HG03432 (cell line): ENCODE results near the gene ST8SIA4.
A peak's percentile ranks its signal among the peaks of the same experiment; 100 is the strongest.
"Not testable (repeated sequence)": the region's sequence is repeated elsewhere in the genome, so short reads cannot be mapped to it uniquely, and the experiment has no call there.

Experiments
- ATAC-seq: cut with Tn5 transposase; IDR thresholded peaks from one replicate; pipeline ENCODE4 v1.9.1; 2021; ENCODE audit warnings: mild to moderate bottlenecking, moderate library complexity; ENCODE audit not compliant: unreplicated experiment

The ST8SIA4 gene

GRCh38 chr5:100789694-100790093 lies 113.4 kb downstream of the ST8SIA4 start:
- ATAC-seq = no peak

GRCh38 chr5:100788417-100788816 lies 114.7 kb downstream of the ST8SIA4 start:
- no peak for ATAC-seq

- peak; percentile 76 for ATAC-seq
Measured at GRCh38 chr5:100787648-100788047, 115.4 kb downstream of the ST8SIA4 start.

GRCh38 chr5:100785536-100785935 lies 117.5 kb downstream of the ST8SIA4 start:
- ATAC-seq = not testable (repeated sequence)

GRCh38 chr5:100780376-100780870 lies 122.7 kb downstream of the ST8SIA4 start:
- ATAC-seq = peak; percentile 78

- ATAC-seq = peak; percentile 23
Measured at GRCh38 chr5:100779669-100780375, 123.3 kb downstream of the ST8SIA4 start.

GRCh38 chr5:100777680-100778300 lies 125.3 kb downstream of the ST8SIA4 start:
- peak; percentile 84 for ATAC-seq

- no peak for ATAC-seq
Measured at GRCh38 chr5:100775533-100775855, 127.6 kb downstream of the ST8SIA4 start.

- ATAC-seq = no peak
Measured at GRCh38 chr5:100772548-100772947, 130.5 kb downstream of the ST8SIA4 start.

GRCh38 chr5:100772006-100772405 lies 131.1 kb downstream of the ST8SIA4 start:
- no peak for ATAC-seq

- peak; percentile 42 for ATAC-seq
Measured at GRCh38 chr5:100771181-100771580, 131.9 kb downstream of the ST8SIA4 start.

- ATAC-seq = no peak
Measured at GRCh38 chr5:100768221-100768620, 134.9 kb downstream of the ST8SIA4 start.

- ATAC-seq = no peak
Measured at GRCh38 chr5:100762995-100763394, 140.1 kb downstream of the ST8SIA4 start.

- ATAC-seq = no peak
Measured at GRCh38 chr5:100762108-100762507, 141.0 kb downstream of the ST8SIA4 start.

GRCh38 chr5:100761192-100761591 lies 141.9 kb downstream of the ST8SIA4 start:
- ATAC-seq = no peak

- no peak for ATAC-seq
Measured at GRCh38 chr5:100760688-100761087, 142.4 kb downstream of the ST8SIA4 start.

GRCh38 chr5:100758780-100759179 lies 144.3 kb downstream of the ST8SIA4 start:
- ATAC-seq = no peak

GRCh38 chr5:100758306-100758705 lies 144.8 kb downstream of the ST8SIA4 start:
- no peak for ATAC-seq

GRCh38 chr5:100757618-100758017 lies 145.5 kb downstream of the ST8SIA4 start:
- ATAC-seq = no peak
